ENCODE measurements around the gene ASPA.
A peak's percentile ranks its signal among the peaks of the same experiment; 100 is the strongest.

The ASPA gene

GRCh38 chr17:3535253-3535995, 59.6 kb downstream of the ASPA start:
- DNase-seq = peak; percentile 21

GRCh38 chr17:3536716-3537115, 60.9 kb downstream of the ASPA start:
- no peak for DNase-seq

DNA sequence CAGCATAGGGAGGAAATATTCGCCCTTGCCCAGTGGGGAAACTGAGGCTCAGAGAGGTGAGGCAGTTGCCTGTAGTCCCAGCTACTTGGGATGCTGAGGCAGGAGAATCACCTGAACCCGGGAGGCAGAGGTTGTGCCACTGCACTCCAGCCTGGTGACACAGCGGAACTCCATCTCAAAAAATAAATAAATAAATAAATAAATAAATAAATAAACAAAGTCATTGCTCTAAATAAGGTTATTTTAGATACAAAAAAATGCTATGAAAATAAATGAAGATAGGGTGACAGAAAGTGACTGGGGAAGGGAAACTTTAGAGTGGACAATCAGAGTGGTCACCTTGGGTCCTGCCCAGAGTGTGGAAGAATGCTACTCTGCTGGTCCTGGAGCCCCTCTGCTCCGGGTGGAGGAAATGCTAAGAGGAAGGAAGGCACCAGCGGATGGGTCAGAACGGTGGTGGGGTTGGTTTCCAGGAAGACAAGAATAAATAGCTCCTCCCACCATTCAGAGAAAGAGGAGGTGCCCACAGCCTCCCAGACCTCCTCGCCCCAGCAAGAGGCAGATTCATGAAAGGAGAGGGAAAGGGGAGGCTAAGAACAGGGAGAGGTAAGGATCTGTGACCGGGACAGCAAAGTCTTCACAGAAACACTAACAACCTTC, 64.2 kb downstream of the ASPA start:
- DNase-seq = no peak

- no peak for DNase-seq
Measured at GRCh38 chr17:3542410-3543088, 66.8 kb downstream of the ASPA start.

GRCh38 chr17:3543453-3543852, 67.7 kb downstream of the ASPA start:
- no peak for DNase-seq

DNA sequence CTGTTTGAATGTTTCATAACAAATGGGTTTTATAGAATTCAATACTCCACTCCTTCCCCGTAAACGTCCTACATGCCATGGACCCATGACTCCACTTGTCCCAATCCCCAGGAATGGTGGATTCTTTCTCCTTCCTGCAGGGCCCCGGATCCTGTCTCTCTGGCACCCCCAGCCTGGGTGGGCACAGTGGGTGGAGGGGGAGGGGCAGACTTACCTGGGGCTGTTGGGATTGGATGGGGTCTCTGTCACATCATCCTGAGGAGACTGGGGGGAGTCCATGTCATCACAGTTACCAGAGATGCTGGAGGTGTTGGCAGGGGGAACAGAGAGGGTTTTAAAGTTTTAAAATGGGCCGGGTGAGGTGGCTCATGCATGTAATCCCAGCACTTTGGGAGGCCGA, 68.6 kb downstream of the ASPA start:
- DNase-seq = no peak

DNA sequence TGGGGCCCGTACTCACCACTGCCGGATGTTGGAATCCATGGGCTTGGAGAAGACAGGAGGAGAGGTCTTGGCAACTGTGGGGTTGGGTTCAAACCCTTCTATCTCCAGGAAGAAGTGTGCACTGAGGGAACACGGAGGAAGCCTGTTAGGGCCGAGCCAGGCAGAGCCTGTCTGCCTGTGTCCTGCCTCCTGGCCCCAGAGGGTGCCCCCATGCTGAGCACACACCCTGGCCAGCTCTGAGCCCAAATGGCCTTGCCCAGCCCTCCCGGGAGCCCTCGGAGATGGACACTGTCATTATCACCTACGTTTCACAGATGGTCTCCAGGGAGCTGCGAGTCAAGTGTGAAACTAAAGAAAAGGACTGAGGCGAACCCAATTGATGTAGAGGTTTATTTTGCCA, 69.4 kb downstream of the ASPA start:
- no peak for DNase-seq

DNA sequence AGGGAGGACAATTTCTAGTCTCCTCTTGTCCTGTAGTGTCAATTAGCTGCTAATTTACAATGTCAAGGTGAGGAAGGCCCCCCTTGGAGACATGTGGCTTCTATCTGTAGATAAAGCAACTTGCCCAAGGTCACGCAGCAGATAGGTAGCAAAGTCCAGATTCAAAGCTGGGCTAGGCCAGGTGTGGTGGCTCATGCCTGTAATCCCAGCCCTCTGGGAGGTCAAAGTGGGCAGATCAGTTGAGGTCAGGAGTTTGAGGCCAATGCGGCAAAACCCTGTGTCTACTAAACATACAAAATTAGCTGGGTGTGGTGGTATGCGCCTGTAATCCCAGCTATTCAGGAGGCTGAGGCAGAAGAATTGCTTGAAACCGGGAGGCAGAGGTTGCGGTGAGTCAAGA, 70.7 kb downstream of the ASPA start:
- no peak for DNase-seq

GRCh38 chr17:3546997-3547396, 71.2 kb downstream of the ASPA start:
- no peak for DNase-seq

DNA sequence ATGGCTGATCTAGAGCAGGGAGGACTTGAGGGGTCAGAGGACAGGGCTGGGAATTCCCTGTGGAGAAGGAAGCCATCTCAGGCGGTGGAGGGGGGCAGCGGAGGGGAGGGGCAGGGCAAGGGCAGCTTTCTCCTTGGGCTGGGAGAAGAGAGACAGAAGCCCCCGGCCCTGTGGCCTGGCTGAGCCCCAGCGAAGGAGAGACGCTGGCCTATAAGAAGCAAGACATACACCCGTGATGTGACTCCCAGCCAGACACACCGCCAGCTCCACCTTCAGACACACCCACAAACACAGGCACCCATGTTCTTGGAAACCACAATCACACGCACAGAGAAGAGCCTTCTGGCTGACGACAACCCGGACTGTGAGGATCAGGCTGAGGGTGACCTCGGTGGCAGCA, 71.8 kb downstream of the ASPA start:
- DNase-seq = no peak

DNA sequence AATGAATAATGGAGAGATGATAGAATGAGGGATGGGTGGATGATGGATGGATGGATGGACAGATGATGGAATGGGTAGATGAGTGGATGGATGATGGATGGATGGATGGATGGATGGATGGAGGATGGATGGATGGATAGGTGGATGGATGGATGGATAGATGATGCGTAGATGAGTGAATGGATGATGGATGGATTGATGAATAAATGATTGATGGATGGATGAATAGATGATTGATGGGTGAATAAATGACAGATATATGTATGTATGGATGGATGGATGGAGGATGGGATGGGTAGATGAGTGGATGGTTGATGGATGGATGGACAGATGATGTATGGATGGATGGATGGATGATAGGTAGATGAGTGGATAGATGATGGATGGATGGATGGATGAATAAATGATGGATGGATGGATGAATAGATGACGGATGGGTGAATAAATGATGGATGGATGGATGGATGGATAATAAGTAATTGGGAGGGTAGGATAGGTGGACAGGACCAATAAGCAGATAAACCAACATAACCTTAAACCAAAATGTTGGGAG, 73.9 kb downstream of the ASPA start:
- DNase-seq = no peak

DNA sequence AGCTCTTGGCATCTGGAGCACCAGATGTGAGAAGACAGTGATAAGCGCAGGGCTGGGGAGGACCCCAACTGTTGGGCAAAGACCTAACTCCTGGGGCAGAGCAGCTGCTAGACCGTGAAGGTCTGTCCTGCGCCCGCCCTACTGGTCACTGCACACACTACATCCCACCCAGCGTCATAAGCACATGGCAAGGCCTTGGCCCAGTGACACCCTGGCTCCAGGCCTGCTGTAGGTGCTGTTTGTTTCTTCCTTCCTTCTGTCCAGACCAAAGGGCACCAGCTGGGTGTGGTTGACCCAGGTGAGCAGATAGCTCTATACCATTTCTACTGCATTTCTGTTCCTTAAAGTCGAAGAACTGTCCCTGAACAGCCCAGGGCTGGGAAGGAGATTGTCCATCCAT, 75.4 kb downstream of the ASPA start:
- DNase-seq = no peak

DNA sequence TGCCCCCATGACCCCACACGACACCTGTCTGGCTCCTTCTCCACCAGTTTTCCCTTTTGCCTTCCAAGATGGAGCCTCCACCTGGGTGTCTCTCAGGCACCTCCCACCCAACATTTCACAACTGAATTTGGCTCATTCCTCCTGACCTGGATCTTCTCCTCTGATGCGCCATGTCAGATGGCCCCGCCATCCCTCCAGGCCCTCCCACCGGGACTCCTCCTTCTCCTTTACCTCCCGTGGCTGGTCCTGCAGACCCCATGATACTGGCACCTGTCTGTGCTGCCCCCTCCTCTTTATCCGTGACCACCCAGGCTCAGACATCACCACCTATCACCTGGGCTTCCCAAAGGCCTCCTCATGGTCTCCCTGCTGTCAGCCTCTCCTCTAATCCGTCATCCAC, 77.1 kb downstream of the ASPA start:
- no peak for DNase-seq
